ENCODE measurements around the gene DPH6.

DPH6 gene

GRCh38 chr15:35560258-35560657 is 14.3 kb upstream of the DPH6 start:
- Histone ChIP-seq H3K27ac (ENCODE audit: low read depth, low read length) (no peak overlapping the region), H3K79me2 (ENCODE audit: control insufficient read depth, insufficient read depth, low read length, unreplicated experiment) (no peaks in the 10 kb centered on the region), H2AFZ (ENCODE audit: low read length, unreplicated experiment) (no peak overlapping the region), H3K4me3 (ENCODE audit: low read depth, low read length) (no peak overlapping the region), H3K27me3 (ENCODE audit: insufficient read depth, low read length) (no peaks in the 10 kb centered on the region), H3K36me3 (ENCODE audit: insufficient read depth, low read length) (no peaks in the 10 kb centered on the region), H3K4me1 (ENCODE audit: control insufficient read depth, insufficient read depth, low read length, unreplicated experiment) (peaks cover 14% of the 10 kb centered on the region)

- Histone ChIP-seq H3K4me3 (ENCODE audit: low read depth, low read length) (no peak overlapping the region), H2AFZ (ENCODE audit: low read length, unreplicated experiment) (no peak overlapping the region), H3K27ac (ENCODE audit: low read depth, low read length) (no peak overlapping the region), H3K79me2 (ENCODE audit: control insufficient read depth, insufficient read depth, low read length, unreplicated experiment) (no peaks in the 10 kb centered on the region), H3K27me3 (ENCODE audit: insufficient read depth, low read length) (no peaks in the 10 kb centered on the region), H3K4me1 (ENCODE audit: control insufficient read depth, insufficient read depth, low read length, unreplicated experiment) (peaks cover 14% of the 10 kb centered on the region), H3K36me3 (ENCODE audit: insufficient read depth, low read length) (no peaks in the 10 kb centered on the region)
These were observed 13.7 kb upstream of the DPH6 start for GRCh38 chr15:35559683-35560082.

- H3K27ac ChIP-seq (ENCODE audit: low read depth, low read length), result peak overlapping the region; percentile 46
- no peaks in the 10 kb centered on the region for H3K79me2 ChIP-seq (ENCODE audit: control insufficient read depth, insufficient read depth, low read length, unreplicated experiment)
- no peaks in the 10 kb centered on the region for H3K36me3 ChIP-seq (ENCODE audit: insufficient read depth, low read length)
- peaks cover 14% of the 10 kb centered on the region for H3K4me1 ChIP-seq (ENCODE audit: control insufficient read depth, insufficient read depth, low read length, unreplicated experiment)
- H2AFZ ChIP-seq (ENCODE audit: low read length, unreplicated experiment), result no peak overlapping the region
- no peak overlapping the region for H3K4me3 ChIP-seq (ENCODE audit: low read depth, low read length)
- H3K27me3 ChIP-seq (ENCODE audit: insufficient read depth, low read length), result no peaks in the 10 kb centered on the region
These were observed 11.6 kb upstream of the DPH6 start for GRCh38 chr15:35557544-35557943.

GRCh38 chr15:35557012-35557411 is 11.0 kb upstream of the DPH6 start:
- no peaks in the 10 kb centered on the region for H3K79me2 ChIP-seq (ENCODE audit: control insufficient read depth, insufficient read depth, low read length, unreplicated experiment)
- H3K4me1 ChIP-seq (ENCODE audit: control insufficient read depth, insufficient read depth, low read length, unreplicated experiment), result peaks cover 14% of the 10 kb centered on the region
- no peak overlapping the region for H2AFZ ChIP-seq (ENCODE audit: low read length, unreplicated experiment)
- H3K36me3 ChIP-seq (ENCODE audit: insufficient read depth, low read length), result no peaks in the 10 kb centered on the region
- no peak overlapping the region for H3K4me3 ChIP-seq (ENCODE audit: low read depth, low read length)
- peak overlapping the region; percentile 46 for H3K27ac ChIP-seq (ENCODE audit: low read depth, low read length)
- H3K27me3 ChIP-seq (ENCODE audit: insufficient read depth, low read length), result no peaks in the 10 kb centered on the region

DNA sequence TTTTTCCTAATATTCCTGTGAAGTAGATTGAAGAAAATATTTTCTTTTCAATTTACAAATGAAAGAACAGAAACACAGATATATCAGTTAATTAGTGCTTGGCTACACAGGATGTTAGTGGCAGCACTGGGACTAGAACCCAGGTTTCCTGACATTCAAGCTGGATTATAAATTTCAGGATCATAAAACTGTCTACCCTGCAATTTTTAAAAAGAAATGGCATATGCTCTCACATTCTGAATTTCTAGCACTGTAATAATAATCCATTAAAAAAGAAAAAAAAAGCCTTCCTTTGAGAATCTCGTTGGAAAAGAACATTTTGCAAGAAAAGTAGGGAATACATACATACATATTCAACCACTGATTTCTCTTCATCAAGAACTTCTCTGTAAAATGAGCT is 9.3 kb upstream of the DPH6 start:
- Histone ChIP-seq H3K4me3 (ENCODE audit: low read depth, low read length) (no peak overlapping the region), H3K27ac (ENCODE audit: low read depth, low read length) (no peak overlapping the region), H2AFZ (ENCODE audit: low read length, unreplicated experiment) (no peak overlapping the region), H3K79me2 (ENCODE audit: control insufficient read depth, insufficient read depth, low read length, unreplicated experiment) (no peaks in the 10 kb centered on the region), H3K36me3 (ENCODE audit: insufficient read depth, low read length) (no peaks in the 10 kb centered on the region), H3K27me3 (ENCODE audit: insufficient read depth, low read length) (no peaks in the 10 kb centered on the region), H3K4me1 (ENCODE audit: control insufficient read depth, insufficient read depth, low read length, unreplicated experiment) (peaks cover 14% of the 10 kb centered on the region)

DNA sequence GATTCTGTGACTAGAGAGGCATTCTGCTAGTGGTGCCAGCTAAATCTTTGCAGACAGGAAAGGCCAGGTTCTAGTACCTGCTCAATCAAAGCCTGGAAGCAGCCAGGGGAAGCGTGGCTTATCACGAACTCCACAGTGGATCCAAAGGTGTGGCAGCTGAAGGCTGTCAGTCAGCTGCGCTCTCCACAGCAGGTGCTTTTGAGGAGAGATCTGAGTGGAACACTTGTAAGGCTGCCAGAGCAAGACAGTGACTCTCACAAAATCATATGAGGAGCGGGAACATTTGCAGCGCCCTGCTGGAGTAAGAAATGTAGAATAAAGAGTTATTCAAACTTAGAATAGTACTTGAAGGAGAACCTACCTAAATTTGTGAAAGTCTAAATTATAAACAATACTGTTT is 5.0 kb upstream of the DPH6 start:
- Histone ChIP-seq H3K79me2 (ENCODE audit: control insufficient read depth, insufficient read depth, low read length, unreplicated experiment) (no peaks in the 10 kb centered on the region), H3K27ac (ENCODE audit: low read depth, low read length) (no peak overlapping the region), H3K4me1 (ENCODE audit: control insufficient read depth, insufficient read depth, low read length, unreplicated experiment) (peaks cover 5% of the 10 kb centered on the region), H2AFZ (ENCODE audit: low read length, unreplicated experiment) (no peak overlapping the region), H3K36me3 (ENCODE audit: insufficient read depth, low read length) (no peaks in the 10 kb centered on the region), H3K4me3 (ENCODE audit: low read depth, low read length) (no peak overlapping the region), H3K27me3 (ENCODE audit: insufficient read depth, low read length) (no peaks in the 10 kb centered on the region)

GRCh38 chr15:35549567-35549966 is 3.6 kb upstream of the DPH6 start:
- Histone ChIP-seq H3K36me3 (ENCODE audit: insufficient read depth, low read length) (no peaks in the 10 kb centered on the region), H3K27ac (ENCODE audit: low read depth, low read length) (no peak overlapping the region), H3K27me3 (ENCODE audit: insufficient read depth, low read length) (no peaks in the 10 kb centered on the region), H3K4me3 (ENCODE audit: low read depth, low read length) (no peak overlapping the region), H3K4me1 (ENCODE audit: control insufficient read depth, insufficient read depth, low read length, unreplicated experiment) (peaks cover 11% of the 10 kb centered on the region), H2AFZ (ENCODE audit: low read length, unreplicated experiment) (no peak overlapping the region), H3K79me2 (ENCODE audit: control insufficient read depth, insufficient read depth, low read length, unreplicated experiment) (no peaks in the 10 kb centered on the region)

GRCh38 chr15:35548435-35548834 is 2.5 kb upstream of the DPH6 start:
- H2AFZ ChIP-seq (ENCODE audit: low read length, unreplicated experiment), result no peak overlapping the region
- H3K36me3 ChIP-seq (ENCODE audit: insufficient read depth, low read length), result no peaks in the 10 kb centered on the region
- no peak overlapping the region for H3K4me3 ChIP-seq (ENCODE audit: low read depth, low read length)
- peaks cover 5% of the 10 kb centered on the region for H3K79me2 ChIP-seq (ENCODE audit: control insufficient read depth, insufficient read depth, low read length, unreplicated experiment)
- no peak overlapping the region for H3K27ac ChIP-seq (ENCODE audit: low read depth, low read length)
- peaks cover 18% of the 10 kb centered on the region for H3K4me1 ChIP-seq (ENCODE audit: control insufficient read depth, insufficient read depth, low read length, unreplicated experiment)
- H3K27me3 ChIP-seq (ENCODE audit: insufficient read depth, low read length), result no peaks in the 10 kb centered on the region

GRCh38 chr15:35547775-35548364 is 1.9 kb upstream of the DPH6 start:
- no peaks in the 10 kb centered on the region for H3K27me3 ChIP-seq (ENCODE audit: insufficient read depth, low read length)
- no peak overlapping the region for H3K4me3 ChIP-seq (ENCODE audit: low read depth, low read length)
- peaks cover 7% of the 10 kb centered on the region for H3K79me2 ChIP-seq (ENCODE audit: control insufficient read depth, insufficient read depth, low read length, unreplicated experiment)
- H2AFZ ChIP-seq (ENCODE audit: low read length, unreplicated experiment), result no peak overlapping the region
- H3K4me1 ChIP-seq (ENCODE audit: control insufficient read depth, insufficient read depth, low read length, unreplicated experiment), result peaks cover 19% of the 10 kb centered on the region
- H3K27ac ChIP-seq (ENCODE audit: low read depth, low read length), result no peak overlapping the region
- H3K36me3 ChIP-seq (ENCODE audit: insufficient read depth, low read length), result no peaks in the 10 kb centered on the region

DNA sequence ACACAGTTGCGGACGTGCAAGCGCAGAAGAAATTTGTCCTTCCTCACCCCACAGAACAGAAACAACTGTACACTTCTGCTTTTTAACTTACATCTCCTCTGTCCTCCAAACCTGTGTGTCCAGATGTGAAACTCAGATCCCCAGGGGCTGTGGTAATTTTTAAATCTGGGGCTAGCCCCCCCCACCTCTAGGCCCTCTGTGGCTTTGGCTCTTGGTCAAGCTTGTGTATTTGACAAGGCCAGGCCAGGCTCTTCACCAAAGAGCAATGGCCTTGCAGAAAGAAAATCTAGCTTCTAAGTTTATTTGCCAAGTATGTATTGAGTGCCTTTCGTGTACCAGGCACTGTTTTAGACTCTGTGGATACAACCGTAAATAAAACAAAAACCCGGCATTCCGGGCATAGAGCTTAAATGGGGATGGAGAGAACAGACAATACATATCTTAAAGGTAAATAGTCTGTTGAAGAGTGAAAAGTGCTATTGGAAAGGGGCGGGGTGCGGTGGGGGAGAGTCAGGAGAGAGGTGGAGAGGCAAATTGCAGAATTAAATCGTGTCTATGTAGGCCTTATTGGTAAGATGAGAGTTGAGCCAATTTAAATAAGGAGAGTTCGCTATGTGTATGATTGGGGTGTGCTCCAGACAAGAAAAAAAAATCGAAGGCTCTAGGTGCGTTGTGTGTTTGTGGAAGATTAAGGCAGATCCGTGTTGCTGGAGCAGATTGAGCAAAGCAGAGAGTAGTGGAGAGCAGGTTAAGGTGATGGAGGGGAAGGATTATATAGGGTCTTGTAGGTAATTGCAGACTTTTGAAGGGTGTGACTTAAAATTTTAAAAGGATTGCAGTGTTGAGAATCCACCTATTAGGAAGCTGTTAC is 781 bp upstream of the DPH6 start:
- Histone ChIP-seq H3K79me2 (ENCODE audit: control insufficient read depth, insufficient read depth, low read length, unreplicated experiment) (peaks cover 7% of the 10 kb centered on the region), H2AFZ (ENCODE audit: low read length, unreplicated experiment) (peak overlapping the region; percentile 19), H3K36me3 (ENCODE audit: insufficient read depth, low read length) (no peaks in the 10 kb centered on the region), H3K4me3 (ENCODE audit: low read depth, low read length) (peak overlapping the region; percentile 77), H3K27me3 (ENCODE audit: insufficient read depth, low read length) (no peaks in the 10 kb centered on the region), H3K4me1 (ENCODE audit: control insufficient read depth, insufficient read depth, low read length, unreplicated experiment) (peaks cover 19% of the 10 kb centered on the region), H3K27ac (ENCODE audit: low read depth, low read length) (peak overlapping the region; percentile 96; the same call in 1 of the 2 replicates)

DNA sequence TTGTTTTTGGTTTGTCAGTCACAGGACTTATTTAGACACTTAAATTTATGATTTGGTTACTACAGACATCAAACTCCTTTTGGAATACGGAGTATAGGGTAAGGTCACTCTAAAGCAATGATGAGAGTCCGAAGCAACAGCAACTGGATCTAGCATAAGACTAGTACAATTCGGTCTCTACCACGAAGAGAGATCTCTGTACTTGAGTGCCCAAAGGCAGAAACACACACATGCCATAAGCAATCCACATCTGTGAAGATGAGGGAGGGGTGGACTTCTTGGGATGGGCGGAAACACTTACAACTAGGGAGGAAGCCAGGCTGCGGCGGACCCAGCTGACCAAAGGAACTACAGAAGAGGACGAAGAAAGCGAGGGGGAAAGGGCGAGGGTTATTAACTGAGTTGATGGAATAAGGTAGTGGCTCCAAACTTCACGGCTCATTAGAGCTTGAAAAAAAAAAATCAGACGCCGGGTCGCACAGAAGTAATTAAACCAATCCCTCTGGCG is 595 bp downstream of the DPH6 start:
- Histone ChIP-seq H3K27me3 (ENCODE audit: insufficient read depth, low read length) (no peaks in the 10 kb centered on the region), H3K4me3 (ENCODE audit: low read depth, low read length) (peak overlapping the region; percentile 77), H3K4me1 (ENCODE audit: control insufficient read depth, insufficient read depth, low read length, unreplicated experiment) (peaks cover 28% of the 10 kb centered on the region), H3K27ac (ENCODE audit: low read depth, low read length) (peak overlapping the region; percentile 96), H3K36me3 (ENCODE audit: insufficient read depth, low read length) (no peaks in the 10 kb centered on the region), H3K79me2 (ENCODE audit: control insufficient read depth, insufficient read depth, low read length, unreplicated experiment) (peaks cover 7% of the 10 kb centered on the region), H2AFZ (ENCODE audit: low read length, unreplicated experiment) (peak overlapping the region; percentile 19)

Data from ACC112 (cell line).